ENCODE results near the gene ATAD1. TPM values are rescaled to one million over a fixed set of nuclear protein-coding genes. Genes with fewer than 3 reads are reported as not detected.
"Not testable (repeated sequence)": the region's sequence is repeated elsewhere in the genome, so short reads cannot be mapped to it uniquely, and the experiment has no call there.

ATAD1 gene, protein sequence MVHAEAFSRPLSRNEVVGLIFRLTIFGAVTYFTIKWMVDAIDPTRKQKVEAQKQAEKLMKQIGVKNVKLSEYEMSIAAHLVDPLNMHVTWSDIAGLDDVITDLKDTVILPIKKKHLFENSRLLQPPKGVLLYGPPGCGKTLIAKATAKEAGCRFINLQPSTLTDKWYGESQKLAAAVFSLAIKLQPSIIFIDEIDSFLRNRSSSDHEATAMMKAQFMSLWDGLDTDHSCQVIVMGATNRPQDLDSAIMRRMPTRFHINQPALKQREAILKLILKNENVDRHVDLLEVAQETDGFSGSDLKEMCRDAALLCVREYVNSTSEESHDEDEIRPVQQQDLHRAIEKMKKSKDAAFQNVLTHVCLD
- polyA plus RNA-seq (ENCODE audit: insufficient read length in 4 of 4) = 10 to 100 TPM; 46.6 to 69.9 (median 58.1) TPM

DNA sequence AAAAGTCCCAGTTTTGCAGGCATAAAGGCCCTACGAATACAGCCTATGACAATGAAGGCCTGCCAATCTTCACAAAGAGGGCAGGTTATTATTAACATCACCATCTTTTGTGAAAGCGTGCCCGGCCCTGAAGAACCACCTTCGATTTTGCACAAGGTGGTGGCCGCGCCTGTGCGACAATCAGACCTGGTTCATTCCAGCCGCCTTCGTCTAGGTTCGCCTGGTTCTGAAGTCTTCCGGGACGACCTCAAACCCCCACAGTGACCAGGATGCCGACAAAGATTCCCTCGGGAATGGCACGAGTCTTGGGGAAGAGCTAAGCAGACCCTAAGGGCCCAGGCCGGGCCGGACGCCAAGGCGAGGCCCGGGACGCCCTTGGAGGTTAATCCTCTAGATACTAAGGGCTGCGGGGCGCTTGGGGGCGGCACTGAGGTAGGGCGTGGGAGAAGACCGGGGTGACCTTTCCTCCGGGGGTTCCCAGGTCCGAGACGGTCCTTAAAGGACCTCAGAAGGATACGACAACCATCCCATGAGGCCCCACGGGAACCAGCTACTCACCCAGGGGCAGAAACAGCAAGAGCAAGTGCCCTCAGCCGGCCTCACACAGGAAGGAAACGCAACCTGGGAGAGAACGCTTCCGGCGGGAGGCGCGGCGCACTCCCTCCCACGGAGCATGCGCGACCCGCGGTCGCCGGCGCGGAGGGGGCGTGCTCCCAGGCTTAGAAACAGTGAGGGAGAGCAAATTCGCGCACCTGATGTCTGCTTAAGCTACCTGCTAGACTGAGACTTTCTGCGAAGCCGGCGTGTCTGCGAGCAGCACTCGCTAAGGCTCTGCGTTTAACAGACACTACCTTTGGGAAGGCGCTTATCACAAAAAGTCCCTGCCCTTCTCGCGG lies at the start of gene ATAD1:
Gene ATAD1, minus strand, starts transcription at position 618 of the 896 bp plus-strand sequence. CDS start 3,627 bp downstream, outside the sequence.
- DNase-seq (ENCODE audit: low read depth in 4 of 4, low spot score in 2 of 4) = peak; percentile 73 to 81 (median 74)

DNA sequence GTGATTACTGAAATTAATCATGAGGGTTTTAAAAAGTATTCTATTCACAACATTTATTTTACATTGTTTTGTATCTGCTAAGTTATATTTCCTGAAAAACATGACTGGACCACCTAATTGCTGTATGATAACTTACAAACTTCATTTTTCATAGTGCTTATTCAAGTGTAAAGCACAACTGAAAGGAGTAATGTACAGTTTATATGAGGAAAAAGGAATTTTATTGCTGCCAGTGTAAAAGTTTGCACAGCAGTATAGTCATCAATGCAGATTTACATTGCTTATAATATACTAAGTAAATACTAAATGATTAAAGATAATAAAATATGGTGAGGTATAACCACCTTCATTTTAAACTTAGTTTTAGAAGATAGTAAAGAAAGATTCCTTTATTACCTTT lies 49.4 kb upstream of the ATAD1 start:
- DNase-seq (ENCODE audit: low read depth in 4 of 4, low spot score in 2 of 4) = no peak

DNA sequence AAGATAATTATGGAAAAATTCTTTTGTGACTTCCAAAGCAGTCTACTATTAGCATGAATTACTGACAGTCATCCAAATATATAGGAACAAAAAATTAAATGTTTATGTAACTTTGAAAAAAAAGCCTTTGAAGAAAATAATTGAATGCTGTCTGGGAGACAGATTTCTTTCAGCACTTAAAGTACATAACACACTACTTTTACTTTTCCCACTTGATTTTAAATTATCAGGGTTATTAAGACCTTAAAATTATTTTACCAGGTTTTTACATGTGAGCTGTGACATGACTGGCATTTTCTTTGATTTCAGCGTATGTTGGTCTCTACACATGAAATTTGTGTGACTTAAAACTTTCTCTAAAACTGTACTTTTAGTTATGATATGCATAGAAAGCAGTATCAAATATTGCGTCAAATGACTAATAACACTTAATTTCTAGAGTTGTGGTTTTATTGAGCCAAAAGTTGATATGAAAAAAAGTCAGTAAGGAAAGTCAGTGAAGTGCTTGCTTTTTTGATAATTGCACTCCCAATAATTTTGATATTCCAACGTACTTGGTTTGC lies 48.5 kb upstream of the ATAD1 start:
- DNase-seq (ENCODE audit: low read depth in 4 of 4, low spot score in 2 of 4) = peak in 2 of 4 donors; percentile 9 to 37

DNA sequence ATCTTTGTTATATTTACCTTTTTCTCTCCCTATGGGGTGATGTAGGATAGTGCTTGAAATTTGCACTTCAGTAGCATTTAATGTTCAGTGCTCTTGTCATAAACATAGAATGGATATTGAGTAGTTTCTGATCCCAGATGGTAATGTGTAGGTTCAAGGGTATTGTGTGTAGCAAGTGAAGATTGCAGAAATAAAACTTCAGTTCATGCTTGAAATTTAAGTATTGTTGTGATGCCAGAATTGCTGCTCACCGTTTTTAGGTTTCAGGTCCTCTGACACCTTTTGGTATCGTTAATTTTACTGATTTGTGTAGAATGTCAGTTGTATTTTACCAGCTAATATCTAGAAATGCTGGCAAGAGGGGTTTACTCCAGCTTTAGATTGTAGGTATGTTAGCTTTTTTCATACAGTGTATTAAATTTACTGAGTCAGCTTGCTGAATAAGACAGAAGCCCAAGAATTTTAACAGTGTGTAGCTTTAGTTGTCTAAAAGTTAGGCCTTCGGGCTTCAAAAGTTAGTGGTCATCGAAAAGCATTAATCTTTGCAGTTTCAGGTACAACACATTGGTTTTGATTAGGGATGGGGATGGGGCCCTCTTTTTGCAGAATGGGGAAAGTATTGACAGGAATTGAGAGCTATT lies 47.3 kb upstream of the ATAD1 start:
- DNase-seq (ENCODE audit: low read depth in 4 of 4, low spot score in 2 of 4) = peak in 2 of 4 donors; percentile 15 to 62

DNA sequence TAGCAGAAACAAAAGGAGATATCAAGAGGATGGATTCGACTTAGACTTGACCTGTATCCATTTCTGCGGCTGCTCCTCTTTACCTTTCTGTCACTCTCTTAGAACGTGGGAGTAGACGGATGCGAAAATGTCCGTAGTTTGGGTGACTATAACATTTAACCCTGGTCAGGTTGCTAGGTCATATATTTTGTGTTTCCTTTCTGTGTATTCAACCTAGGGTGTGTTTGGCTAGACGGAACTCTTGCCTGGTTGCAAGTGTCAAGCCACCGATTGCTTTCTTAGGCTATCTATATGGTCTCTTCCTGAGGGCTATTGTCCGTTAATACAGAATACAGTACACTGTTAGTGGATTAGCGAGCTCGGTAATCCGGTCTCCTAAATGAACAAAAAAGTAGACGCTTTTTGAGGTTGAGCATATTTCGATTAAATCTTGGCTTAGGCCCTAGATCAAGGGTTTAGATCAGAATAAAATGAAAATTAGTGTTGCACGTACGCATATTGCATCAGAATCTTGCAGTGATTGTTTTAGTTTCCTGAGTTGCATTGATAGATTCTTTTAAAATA lies 46.6 kb upstream of the ATAD1 start:
- DNase-seq (ENCODE audit: low read depth in 4 of 4, low spot score in 2 of 4) = peak in 2 of 4 donors; percentile 24 to 64

DNA sequence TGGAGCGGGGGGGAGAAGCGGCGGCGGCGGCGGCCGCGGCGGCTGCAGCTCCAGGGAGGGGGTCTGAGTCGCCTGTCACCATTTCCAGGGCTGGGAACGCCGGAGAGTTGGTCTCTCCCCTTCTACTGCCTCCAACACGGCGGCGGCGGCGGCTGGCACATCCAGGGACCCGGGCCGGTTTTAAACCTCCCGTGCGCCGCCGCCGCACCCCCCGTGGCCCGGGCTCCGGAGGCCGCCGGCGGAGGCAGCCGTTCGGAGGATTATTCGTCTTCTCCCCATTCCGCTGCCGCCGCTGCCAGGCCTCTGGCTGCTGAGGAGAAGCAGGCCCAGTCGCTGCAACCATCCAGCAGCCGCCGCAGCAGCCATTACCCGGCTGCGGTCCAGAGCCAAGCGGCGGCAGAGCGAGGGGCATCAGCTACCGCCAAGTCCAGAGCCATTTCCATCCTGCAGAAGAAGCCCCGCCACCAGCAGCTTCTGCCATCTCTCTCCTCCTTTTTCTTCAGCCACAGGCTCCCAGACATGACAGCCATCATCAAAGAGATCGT lies 46.0 kb upstream of the ATAD1 start:
- DNase-seq (ENCODE audit: low read depth in 4 of 4, low spot score in 2 of 4) = peak in 1 of 4 donors; percentile 9

DNA sequence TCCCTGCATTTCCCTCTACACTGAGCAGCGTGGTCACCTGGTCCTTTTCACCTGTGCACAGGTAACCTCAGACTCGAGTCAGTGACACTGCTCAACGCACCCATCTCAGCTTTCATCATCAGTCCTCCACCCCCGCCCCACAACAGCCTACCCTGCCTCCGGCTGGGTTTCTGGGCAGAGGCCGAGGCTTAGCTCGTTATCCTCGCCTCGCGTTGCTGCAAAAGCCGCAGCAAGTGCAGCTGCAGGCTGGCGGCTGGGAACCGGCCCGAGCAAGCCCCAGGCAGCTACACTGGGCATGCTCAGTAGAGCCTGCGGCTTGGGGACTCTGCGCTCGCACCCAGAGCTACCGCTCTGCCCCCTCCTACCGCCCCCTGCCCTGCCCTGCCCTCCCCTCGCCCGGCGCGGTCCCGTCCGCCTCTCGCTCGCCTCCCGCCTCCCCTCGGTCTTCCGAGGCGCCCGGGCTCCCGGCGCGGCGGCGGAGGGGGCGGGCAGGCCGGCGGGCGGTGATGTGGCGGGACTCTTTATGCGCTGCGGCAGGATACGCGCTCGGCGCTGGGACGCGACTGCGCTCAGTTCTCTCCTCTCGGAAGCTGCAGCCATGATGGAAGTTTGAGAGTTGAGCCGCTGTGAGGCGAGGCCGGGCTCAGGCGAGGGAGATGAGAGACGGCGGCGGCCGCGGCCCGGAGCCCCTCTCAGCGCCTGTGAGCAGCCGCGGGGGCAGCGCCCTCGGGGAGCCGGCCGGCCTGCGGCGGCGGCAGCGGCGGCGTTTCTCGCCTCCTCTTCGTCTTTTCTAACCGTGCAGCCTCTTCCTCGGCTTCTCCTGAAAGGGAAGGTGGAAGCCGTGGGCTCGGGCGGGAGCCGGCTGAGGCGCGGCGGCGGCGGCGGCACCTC lies 45.3 kb upstream of the ATAD1 start, which contains the start of the genes KLLN and PTEN:
Gene KLLN, minus strand, starts transcription at position 481 of the 891 bp plus-strand sequence. CDS start 1,046 bp downstream, outside the sequence.
Gene PTEN, plus strand, starts transcription at position 573 of the 891 bp plus-strand sequence. CDS start 845 bp downstream, outside the sequence.
- peak; percentile 64 to 86 (median 79) for DNase-seq (ENCODE audit: low read depth in 4 of 4, low spot score in 2 of 4)

DNA sequence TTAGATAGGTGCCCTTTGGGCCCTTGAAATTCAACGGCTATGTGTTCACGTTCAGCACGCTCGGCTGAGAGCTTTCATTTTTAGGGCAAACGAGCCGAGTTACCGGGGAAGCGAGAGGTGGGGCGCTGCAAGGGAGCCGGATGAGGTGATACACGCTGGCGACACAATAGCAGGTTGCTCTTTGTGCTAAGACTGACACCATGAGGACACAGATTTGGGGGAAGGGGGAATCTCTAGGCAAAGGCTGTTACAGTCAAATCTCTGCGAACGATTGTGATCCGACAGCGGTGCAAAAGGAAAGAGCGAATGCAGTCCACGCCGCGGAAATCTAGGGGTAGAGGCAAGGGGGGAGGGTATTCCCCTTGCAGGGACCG lies 44.6 kb upstream of the ATAD1 start:
- DNase-seq (ENCODE audit: low read depth in 4 of 4, low spot score in 2 of 4) = peak in 1 of 4 donors; percentile 81

DNA sequence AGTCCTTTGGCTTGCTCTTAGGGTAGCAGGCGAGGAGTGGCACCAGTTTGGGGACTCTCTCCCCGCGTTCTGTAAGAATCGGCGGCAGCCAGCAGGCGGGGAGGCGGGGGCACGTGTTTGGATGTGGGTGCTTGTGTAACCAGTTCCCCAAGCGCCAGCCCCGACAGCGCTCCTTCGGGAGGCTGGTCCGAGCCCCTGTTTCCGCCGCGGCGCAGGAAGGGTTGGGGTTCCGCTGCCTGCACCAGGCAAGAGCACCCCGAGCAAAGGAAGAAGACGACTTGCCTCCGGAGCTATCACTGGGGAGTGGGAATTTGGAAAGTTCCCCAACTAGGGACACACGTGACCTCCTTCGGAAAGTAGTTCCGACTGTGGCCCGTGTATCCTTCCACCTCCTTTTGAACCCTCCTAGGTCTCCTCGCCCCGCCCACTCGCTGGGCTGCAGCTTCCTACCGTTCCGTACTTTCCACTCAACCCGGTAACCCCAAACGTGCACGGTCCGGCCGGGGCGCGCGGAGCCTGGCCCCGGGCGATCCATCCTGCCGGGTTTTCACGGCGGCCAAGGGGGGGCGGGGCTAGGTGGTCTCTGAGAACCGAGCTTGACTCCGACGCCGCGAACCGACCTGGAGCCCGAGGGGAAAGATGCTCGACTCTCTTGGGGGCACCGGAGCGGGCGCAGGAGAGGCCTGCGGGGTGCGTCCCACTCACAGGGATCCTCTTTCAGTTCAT lies 44.1 kb upstream of the ATAD1 start:
- DNase-seq (ENCODE audit: low read depth in 4 of 4, low spot score in 2 of 4) = peak; percentile 93 to 97 (median 96)

DNA sequence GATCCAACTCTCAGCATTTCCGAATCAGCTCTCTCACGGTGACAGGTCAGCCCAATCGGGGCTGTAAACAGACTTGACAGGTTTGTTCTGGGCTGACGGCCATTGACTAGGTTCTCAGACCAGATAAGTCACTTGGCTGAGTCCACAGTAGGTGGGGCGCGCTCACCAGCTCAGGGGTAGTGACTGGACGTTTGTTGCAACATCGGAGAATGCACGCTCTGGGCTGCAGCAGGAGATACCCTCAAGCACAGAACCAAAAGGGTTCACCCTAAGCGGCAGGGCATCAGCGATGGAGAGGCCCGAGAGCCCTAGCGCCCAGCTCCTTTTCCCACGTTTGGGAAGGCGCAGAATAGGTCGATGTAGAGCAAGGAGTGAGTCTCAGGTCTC lies 43.5 kb upstream of the ATAD1 start:
- peak in 1 of 4 donors; percentile 45 for DNase-seq (ENCODE audit: low read depth in 4 of 4, low spot score in 2 of 4)

DNA sequence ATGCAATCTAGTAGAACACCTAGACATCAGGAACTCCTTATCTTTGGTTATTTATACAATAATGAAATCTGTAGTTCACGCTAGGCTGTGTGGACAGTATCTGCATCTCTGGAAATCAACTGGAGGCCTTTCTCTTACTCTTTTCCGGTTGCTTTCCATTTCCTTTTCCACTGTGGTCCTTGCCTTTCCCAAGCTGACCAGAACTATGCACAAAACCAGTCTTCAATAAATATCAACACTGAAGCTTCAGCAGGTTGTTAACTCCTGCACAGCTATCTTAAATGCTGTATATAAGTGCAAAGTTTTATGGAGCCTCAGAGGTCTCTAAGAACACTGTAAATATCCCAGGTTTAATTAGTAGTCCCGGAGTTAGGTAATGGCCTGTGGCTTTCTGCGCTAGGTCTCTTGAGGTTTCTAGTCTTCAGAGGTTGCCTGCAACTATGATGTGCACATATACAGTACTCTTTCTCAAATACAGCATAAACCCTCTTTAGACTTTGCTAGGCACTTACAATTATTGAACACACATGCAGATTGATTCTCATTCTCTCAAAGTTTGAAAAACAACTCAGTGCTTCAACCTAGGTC lies 42.9 kb upstream of the ATAD1 start:
- DNase-seq (ENCODE audit: low read depth in 4 of 4, low spot score in 2 of 4) = no peak

DNA sequence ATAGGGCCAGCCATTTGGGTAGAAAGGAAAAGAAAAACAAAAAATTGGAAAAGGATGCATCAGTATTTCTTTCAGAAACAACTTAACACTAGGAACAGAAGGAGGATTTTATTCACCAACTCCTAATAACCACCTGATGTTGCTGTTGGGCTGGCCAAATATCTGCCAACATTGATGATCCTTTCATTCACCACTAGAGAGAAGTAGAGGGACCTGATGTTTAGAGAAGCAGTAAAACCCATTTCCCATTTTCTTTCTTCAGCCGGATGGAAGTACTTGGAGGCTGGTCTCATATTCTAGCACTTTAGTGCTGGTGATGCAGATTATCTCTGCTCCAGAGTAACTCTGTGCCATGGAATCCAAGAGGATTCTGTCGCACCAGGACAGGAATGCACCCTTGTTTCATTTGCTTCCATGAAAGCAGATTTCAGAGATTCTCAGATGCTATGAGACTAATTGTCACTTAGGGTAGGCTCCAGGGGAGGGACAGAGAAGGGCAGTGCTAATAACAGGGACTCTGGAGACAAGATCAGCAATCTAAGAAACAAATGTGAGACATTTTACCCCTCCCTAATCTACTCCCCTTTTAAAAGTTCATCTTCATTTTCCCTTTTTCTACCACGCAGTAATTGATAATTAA lies 42.2 kb upstream of the ATAD1 start:
- DNase-seq (ENCODE audit: low read depth in 4 of 4, low spot score in 2 of 4) = peak in 1 of 4 donors; percentile 33

DNA sequence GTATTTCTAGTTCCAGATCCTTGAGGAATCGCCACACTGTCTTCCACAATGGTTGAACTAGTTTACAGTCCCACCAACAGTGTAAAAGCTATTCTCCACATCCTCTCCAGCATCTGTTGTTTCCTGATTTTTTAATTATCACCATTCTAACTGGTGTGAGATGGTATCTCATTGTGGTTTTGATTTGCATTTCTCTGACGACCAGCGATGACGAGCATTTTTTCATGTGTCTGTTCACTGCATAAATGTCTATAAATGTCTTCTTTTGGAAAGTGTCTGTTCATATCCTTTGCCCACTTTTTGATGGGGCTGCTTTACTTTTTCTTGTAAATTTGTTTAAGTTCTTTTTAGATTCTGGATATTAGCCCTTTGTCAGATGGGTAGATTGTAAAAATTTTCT lies 37.6 kb upstream of the ATAD1 start:
- not testable (repeated sequence) for DNase-seq (ENCODE audit: low read depth in 4 of 4, low spot score in 2 of 4)

DNA sequence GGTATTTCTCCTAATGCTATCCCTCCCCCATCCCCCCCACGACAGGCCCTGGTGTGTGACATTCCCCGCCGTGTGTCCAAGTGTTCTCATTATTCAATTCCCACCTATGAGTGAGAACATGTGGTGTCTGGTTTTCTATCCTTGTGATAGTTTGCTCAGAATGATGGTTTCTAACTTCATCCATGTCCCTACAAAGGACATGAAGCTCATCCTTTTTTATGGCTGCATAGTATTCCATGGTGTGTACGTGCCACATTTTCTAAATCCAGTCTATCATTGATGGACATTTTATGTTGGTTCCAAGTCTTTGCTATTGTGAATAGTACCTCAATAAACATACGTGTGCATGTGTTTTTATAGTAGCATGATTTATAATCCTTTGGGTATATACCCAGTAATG lies 37.2 kb upstream of the ATAD1 start:
- DNase-seq (ENCODE audit: low read depth in 4 of 4, low spot score in 2 of 4) = not testable (repeated sequence)

DNA sequence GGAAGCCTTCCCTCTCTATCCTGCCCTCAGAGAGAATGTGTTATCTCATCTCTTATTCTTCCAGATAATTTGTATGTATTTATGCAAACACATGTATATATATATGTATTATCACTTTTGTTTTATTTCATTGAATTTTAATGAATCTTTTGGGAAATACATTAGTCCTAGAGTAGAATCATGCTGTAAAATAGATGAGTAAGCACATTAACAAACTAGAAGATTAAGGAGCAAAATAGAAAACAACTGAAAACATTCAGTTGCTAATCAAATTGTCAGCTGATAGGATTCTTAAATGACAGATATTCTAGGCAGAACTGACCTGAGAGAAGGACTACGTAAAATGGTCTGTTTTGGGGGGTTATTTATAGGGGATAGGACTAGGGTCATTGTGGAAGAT lies 34.1 kb upstream of the ATAD1 start:
- no peak for DNase-seq (ENCODE audit: low read depth in 4 of 4, low spot score in 2 of 4)

DNA sequence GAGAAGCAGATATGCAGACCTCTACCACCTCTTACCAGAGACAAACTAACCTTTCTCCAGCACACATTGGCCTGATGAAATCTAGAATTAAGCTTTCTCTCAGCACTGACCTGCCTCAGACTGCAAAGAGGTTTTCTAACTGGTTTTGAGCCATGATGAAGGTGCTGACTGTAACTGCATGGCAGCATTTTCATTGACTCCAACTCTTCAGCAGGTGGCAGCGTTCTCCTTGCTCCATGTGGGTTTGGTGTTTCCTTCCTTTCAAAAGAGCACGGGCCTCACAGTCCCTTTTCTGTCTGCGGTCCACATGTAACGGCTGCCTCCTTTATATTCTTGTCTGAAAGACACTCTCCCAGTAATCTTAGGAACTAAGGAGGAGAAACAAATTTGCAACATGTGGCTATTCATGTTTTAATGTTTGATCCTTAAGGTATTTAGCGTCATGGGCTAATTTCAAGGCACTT lies 32.7 kb upstream of the ATAD1 start:
- DNase-seq (ENCODE audit: low read depth in 4 of 4, low spot score in 2 of 4) = peak in 2 of 4 donors; percentile 26 to 44

DNA sequence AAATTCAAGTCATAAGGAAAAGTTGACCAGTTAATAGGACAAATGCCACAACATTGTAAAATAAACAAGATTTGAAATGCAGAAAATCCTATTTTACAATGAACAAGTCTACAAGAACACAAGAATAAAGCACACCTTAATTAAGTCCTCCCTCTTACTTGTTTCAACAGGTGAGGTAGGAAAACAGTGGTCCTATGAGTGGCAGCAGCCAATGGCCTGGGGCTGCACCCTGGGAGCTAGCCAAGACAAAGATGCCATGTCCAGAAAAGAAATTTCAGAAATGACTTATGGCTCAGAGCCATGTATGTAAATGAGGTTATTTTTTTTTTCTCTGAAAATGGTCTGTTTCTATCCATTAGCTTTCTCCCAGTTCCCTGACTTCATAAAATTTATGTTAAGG lies 31.0 kb upstream of the ATAD1 start:
- no peak for DNase-seq (ENCODE audit: low read depth in 4 of 4, low spot score in 2 of 4)
